ENCODE data around the gene ZNF556.

The ZNF556 gene

DNA sequence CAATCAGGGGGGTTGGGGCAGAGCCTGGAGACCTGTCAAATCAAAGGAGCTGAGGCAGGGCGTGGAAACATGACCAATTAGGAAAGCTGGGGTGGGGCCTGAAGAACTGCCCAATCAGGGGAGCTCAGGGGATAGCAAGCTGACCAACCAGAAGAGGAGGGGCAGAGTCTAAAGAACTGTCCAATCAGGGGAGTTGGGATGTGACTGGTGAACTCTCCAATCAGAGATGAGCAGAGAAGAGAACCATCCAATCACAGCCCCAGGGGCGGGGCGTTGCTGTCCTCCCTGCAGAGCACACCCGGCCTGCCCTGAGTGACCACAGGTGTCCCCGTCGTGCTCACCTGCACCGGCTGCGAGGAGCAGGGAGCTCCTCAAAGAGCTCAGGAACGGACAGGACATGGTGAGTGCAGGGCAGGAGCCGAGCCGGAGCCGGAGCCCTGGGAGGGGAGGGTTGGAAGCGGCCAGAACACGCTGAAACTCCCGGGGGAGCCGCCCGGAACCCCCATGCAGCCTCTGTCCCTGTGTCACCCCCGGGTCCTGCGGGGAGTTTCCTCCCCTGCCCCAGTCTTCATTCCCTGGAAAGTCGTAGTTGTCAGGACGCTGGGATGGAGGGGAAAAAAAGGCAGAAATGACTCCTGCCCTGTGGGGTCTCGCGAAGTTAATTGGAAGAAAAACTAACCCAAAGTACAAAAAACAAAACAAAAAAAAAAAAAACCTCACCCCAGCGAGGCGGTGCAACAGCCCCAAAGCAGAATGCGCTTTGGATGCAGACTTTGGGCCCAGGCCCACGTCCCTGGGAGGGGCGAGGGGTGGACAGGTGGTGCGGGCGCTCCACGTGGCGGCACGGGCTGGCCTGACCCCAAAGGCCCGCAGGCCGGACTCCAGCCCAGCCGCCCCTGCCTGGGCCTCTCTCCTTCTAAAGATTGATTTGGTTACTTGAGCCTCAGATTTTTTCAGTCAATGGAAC is at the start of gene ZNF556:
TSS of gene ZNF556 (plus strand) at position 311 of the 967 bp plus-strand sequence. CDS start at position 398, 87 bp downstream.
- DNase-seq (ENCODE audit: low spot score): no peak

DNA sequence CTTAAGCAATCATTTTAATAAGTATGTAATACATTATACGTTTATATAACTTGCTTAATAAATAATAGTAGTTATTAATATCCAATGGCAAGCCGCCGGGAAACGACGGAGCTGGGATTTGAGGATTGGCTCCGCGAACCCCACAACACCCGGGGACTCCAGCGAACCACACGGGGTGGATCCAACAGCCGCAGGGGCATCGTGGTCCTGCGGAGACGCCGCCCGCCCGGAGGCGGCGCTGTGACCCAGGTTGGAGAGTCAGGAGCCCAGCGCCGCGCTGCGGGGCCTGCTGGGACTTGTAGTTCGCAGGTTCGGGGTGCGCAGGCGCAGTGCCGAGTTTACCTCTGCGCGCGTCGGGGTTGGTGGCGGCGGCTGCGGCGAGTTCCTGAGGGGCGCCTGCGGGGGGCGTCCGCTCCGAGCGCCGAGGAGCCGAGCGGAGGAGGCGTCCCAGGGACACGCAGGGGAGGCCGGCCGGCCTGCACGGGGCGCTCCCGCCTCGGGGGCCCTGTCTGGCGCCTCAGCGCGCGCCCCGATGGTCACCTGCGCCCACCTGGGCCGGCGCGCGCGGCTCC is 47.5 kb upstream of the ZNF556 start, which contains the start of gene ZNF554:
TSS of gene ZNF554 (plus strand) at position 329 of the 572 bp plus-strand sequence. CDS start at position 533, 204 bp downstream.
- DNase-seq (ENCODE audit: low spot score): peak; percentile 97

DNA sequence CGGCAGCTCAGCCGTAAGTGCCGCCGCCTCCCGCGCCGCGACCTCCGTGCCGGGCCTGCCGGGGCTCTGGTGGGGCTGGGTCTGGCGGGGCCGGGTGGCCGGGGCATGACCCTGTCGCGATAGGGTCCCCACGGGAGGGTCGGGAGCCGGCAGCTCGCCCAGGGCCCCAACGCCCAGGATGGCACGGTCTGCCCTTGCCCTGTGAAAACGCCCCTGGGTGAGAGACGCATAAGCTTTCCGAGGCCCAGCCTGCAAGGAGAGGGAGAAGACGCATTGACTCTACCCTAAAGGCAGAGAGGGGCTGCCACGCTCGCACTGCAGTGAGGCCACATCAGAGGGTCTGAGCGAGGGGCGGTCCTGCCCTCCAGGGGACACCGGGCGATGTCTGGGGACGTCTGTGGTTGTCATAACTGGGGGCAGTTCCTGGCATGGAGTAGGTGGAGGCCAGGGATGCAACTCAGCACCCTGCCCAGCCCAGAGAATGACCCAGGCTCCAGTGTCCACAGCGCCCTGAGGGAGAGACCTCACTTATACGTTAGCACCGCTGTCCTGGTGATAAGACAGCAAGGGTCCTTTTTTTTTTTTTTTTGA is 46.9 kb upstream of the ZNF556 start:
- no peak for DNase-seq (ENCODE audit: low spot score)

DNA sequence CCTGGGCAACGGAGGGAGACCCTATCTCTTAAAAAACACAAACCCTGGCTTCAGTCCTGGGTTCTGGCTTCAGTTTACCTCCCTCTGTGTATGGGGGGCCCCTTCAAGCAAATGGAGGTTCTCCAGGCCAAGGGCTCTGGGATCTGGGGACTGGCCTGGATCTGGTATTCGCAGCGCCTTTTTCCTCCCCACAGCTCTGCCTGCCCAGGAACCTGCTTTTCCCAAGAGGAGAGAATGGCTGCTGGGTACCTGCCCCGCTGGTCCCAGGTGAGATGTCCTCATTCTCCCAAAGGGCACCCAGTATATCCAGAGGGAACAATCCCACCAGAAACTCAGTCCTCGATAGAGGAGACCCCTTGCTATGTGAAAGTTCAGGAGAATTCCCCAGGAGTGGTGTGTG is 44.3 kb upstream of the ZNF556 start:
- no peak for DNase-seq (ENCODE audit: low spot score)

DNA sequence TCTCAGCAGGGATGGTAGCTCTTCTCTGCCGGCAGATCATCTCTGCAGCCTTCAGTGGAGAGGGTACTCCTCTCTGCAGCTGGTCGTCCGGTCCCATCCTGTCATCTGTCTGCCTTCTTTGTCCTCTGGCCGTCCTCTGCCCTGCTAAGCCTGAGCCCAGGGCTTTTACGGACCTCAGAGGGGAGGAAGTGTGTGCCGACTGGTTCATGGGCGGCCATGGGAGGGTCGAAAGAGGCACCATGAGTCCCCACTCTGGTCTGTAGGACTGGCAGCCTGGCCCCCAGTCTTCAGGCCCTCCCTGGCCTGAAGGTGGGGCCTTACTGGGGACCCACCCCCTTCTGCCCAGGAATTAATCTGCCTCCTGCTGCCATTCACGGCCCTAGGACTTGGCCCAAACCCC is 43.5 kb upstream of the ZNF556 start:
- DNase-seq (ENCODE audit: low spot score): no peak

DNA sequence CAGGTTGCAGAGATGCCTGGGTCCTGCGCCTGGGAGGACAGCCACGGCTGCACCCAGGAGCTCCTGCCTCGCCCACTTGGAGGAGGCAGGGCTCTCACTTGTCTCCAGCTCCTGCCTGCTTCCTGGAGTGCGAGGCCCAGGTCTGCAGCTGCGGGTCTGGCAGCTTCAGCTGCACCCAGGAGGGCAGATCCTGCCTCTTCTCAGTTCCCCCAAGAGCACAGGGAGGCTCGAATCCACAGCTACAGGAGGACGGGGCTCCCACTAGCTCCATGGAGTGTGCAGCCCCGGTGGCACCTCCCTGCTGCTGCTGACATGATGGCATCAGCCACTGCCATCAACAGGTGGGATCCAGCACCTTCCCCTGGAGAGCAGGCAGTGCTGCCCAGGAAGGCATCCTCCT is 43.0 kb upstream of the ZNF556 start:
- DNase-seq (ENCODE audit: low spot score): no peak

DNA sequence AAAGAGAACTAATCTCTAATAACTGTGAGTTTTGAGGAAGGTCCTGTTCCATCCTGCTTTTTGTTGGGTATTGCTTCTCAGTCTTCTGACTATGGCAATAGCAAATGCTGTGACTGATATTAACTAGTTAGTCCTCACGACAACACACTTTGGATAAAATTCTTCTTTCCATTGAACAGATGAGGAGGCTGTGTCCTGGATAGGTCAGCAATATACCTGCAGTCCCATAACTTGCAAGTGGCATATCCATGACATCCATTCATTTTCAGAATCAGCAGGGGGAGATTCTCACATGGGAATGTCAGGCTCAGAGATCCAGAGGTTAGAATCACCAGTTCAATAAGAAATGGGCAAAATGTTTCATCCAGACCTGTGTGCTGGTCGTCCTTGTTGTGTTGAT is 40.1 kb upstream of the ZNF556 start:
- no peak for DNase-seq (ENCODE audit: low spot score)

DNA sequence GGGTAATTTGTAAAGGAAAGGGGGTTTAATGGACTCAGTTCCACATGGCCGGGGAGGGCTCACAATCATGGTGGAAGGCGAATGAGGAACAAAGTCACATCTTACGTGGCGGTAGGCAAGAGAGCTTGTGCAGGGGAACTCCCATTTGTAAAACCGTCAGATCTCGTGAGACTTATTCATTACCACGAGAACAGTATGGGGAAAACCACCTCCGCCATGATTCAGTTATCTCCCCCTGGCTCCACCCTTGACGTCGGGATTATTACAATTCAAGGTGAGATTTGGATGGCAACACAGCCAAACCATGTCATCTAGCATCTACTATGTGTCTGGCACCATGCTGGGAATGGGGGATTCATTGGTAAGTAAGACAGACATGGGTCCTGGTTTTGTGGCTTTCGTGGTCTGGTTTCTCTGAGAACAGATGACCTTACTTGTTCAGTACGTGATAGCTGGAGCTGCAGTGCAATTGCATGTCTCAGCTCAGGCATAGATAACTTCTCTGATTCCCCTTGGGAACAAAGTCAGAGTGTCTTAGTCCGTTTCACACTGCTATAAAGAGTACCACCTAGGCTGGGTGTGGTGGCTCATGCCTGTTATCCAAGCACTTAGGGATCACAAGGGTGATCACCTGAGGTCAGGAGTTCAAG is 39.2 kb upstream of the ZNF556 start:
- DNase-seq (ENCODE audit: low spot score): no peak

DNA sequence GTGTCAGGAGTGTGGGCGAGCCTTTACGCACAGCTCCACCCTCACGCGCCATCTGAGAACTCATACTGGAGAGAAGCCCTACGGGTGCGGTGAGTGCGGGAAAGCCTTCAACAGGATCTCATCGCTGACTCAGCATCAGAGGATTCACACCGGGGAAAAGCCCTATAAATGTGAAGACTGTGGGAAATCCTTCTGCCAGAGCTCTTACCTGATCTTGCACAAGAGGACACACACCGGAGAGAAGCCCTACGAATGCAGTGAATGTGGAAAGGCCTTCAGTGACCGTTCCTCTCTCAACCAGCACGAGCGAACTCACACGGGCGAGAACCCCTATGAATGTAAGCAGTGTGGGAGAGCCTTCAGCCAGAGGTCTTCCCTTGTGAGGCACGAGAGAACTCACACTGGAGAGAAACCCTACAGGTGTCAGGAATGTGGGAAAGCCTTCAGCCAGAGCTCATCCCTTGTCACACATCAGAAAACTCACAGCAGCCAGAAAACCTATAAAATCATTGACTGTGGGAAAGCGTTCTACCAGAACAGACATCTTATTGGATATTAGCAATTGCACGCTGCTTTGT is 32.8 kb upstream of the ZNF556 start:
- no peak for DNase-seq (ENCODE audit: low spot score)

DNA sequence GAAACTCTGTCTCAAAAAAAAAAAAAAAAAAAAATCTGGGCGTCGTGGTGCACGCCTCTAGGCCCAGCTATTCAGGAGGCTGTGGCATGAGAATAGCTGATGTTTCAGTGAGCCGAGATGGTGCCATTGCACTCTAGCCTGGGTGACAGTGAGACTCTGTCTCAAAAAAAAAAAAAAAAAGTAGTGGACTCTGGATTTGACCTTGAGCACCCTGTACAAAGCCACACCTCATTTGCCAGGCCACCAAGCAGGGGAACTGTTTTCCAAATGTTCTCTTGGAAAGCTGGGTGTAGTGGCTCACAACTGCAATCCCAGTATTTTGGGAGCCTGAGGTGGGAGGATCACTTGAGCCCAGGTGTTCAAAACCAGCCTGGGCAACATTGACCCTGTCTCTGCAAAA is 29.7 kb upstream of the ZNF556 start:
- DNase-seq (ENCODE audit: low spot score): no peak

DNA sequence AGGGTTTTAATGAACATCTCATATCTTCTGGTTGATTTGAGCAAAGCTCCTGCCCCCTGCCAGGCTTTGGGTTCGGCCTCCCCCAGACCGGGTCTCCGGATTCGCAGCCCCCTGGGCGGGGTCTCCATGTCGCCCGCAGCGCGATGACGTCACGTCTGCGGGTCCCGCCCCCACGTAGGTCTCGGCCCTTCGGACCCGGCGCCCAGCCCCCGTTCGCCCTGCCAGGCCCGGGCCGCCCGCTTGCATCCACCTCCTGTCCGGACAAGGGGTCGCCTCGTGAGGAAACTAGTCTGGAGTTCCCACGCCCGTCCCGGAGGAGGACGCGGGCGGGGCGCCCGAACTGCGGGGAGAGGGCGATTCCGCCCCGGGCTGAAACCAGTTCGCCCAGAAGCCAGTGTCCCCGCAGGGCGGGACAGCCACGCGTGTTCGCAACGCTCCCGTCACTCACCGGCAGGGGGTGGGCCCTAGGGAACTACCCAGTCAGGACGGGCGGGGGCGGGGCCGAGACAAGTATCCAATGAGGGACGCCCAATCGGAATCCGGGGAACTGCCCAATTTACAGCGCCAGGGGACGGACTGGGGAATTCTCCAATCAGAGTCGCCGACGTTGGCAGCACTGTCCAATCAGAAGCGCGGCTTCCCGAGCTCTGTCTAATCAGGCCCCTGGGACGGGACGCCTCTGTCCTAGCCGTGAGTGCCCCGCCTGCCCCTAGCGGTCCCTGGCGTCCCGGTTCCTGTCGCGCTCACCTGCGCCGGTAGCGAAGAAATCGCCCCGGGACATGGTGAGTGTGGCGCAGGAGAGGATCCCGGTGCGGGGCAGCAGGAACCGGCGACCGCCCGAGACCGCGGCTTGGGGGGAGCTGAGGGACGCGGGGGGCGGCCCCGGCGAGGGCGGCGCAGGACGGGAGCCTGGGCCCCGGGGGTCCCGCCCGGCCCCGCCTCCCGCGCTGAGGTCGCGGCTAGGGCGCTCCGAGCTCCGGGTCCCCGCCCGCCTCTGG is 26.0 kb upstream of the ZNF556 start, which contains the start of gene ZNF555:
TSS of gene ZNF555 (plus strand) at position 682 of the 998 bp plus-strand sequence. CDS start at position 780, 98 bp downstream.
- DNase-seq (ENCODE audit: low spot score): peak; percentile 100

DNA sequence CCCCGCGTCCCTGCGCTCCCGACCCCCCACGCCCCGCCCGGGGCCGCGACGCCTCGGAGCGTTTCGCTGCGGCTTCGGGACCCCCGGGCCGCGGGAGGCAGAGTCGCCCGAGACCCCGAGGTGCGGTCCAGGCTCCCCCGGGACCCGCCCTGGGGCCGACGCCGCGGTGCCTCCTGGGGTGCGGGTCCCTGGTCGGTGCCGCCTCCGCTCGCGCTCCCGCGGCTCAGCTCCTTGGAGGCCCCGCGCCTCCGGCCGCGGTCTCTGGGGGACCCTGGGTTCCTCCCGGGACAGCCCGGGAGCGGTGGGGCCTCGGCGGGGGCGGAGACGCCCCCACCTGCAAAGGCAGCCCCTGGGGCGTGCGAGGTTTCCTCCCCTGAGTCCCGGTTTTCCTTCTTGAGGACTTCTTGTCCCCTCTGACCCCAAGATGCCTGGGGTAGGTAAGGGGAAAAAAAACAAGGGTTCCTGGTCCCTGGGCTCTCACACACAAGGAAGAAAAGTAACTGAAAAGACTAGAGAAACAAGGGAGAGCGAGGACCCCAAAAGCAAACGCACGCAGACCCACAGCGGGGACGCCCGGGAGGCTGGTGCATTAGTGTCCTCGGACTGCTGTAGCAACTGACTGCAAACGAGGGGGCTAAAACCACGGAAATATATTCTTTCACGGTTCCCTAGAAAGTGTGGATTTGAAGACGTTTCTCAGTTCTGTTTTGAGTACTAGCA is 25.1 kb upstream of the ZNF556 start:
- DNase-seq (ENCODE audit: low spot score): no peak

DNA sequence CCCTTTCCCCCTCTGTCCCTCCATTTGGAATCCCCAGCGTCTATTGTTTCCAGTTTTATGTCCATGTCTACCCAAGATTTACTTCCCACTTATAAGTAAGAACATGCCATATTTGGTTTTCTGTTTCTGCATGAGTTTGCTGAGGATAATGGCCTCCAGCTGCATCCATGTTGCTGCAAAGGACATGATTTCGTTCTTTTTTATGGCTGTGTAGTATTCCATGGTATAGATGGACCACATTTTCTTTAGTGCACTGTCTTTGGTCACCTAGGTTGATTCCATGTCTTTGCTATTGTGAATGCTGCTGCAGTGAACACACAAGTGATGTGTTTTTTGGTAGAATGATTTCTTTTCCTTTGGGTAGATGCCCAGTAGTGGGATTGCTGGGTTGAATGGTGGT is 22.0 kb upstream of the ZNF556 start:
- DNase-seq (ENCODE audit: low spot score): no peak

DNA sequence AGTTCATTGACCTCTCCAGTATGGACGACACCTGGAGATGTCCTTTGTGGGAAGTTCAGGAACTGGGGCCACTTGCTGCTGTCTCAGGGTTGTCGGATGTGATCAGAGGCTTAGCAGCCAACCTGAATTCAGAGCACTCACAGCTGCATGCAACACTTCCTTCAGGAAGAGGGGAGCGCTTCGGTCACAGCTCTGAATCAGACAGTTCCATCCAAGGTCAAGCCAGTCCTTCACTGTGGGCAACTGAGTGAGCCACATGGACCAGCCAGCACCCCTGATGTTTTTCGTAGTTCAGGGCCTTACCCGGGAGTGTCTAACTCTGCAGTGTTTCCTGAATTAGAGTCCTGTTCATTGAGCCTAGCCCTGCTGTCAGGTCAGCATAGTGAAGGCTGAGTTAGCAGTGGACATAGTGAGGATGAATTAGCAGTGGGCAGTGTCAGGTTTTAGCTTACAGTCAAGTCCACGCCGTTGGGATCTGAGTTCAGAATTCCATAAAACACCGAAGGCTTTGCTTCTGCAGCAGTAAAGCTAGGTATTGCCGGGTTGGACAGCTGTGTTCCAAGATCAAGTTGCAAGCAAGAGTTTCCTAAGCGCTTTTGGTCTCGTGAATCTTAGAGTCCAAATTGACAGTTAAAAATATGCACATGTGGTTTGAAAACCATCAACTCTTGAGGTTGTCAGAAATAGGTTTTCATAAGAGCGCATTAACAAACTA is 20.8 kb upstream of the ZNF556 start:
- no peak for DNase-seq (ENCODE audit: low spot score)

DNA sequence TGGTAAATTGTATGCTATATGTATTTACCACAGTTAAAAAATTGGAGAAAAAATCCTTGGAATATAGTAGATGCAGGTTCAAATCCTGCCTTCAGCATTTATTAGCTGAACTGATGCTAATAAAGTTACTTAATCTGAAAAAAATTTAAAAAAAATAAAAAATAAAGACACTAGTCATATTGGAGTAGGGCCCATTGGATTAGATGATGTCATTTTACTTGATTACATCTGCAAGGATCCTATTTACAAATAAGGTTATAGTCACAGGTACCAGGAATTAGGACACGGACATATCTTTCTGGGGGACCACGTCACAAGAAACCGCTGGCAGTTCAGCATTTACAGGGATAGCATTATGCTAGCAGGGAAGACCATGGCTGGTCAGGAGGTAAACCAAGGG is 19.6 kb upstream of the ZNF556 start:
- no peak for DNase-seq (ENCODE audit: low spot score)

DNA sequence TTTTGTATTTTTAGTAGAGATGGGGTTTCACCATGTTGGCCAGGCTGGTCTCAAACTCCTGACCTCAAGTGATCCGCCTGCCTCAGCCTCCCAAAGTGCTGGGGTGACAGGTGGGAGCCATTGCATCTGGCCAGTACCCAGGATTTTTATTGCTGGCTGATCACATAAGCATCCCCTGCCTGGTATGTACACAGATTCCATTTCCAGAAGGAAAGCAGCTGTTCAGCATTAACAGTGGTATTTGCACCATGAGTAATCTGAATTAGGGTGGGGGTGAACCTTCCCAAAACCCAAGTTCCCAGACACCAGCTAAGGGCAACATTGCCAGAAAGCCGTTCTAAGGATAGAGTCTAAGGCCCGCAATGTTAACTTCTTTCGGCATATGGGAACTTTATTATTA is 18.5 kb upstream of the ZNF556 start:
- DNase-seq (ENCODE audit: low spot score): no peak

DNA sequence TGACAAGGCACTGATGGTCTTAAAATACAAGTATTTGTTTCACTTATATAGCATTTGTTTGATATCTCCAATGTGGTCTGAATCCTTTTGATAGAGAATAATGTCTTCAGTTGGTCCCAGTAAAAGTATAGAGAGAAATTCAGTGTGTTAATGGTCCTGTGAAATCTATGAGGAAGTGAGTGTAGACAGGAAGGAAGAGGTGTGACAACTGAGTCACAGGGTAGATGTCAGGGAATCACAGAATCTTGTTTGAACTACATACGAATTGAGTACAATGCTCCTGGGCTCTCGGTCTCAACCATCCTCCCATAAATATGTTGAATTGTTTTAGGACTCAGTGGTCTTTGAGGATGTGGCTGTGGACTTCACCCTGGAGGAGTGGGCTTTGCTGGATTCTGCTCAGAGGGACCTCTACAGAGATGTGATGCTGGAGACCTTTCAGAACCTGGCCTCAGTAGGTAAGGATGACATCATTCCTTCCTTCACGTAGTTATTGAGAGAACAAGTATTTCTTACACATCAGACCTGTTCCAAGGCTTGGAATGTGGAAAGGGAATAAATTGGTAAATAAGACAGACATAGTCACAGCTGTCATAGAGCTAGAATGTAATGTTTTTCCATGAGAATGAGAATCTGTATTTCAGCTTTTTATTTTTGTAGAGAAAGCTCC is 16.7 kb upstream of the ZNF556 start:
- DNase-seq (ENCODE audit: low spot score): no peak

DNA sequence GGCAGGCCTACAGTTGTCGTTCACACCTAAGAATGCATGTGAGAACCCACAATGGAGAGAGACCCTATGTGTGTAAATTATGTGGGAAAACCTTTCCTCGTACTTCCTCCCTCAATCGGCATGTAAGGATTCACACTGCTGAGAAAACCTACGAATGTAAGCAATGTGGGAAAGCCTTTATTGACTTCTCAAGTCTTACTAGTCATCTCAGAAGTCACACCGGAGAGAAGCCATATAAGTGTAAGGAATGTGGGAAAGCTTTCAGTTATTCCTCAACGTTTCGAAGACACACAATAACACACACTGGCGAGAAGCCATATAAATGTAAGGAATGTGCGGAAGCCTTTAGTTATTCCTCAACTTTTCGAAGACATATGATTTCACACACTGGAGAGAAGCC is 14.5 kb upstream of the ZNF556 start:
- no peak for DNase-seq (ENCODE audit: low spot score)
